Left kidney (tissue), 2 donors: Measurements from ENCODE around the gene PIK3CB. TPM values are rescaled to one million over a fixed set of nuclear protein-coding genes. Genes with fewer than 3 reads are reported as not detected.
A peak's percentile ranks its signal among the peaks of the same experiment; 100 is the strongest.
"Not testable (repeated sequence)": the region's sequence is repeated elsewhere in the genome, so short reads cannot be mapped to it uniquely, and the experiment has no call there.

ENCODE experiments used
- DNase-seq: peaks from one replicate; pipeline ENCODE4 v3.0.0-alpha.2; 2013
- polyA plus RNA-seq: library from polyadenylated mRNA; unstranded; fragments of 120-200 nt; gene quantifications from one replicate; pipeline ENCODE4 v1.2.1, GENCODE V29; 2013; ENCODE audit not compliant: insufficient read length

The PIK3CB gene
- polyA plus RNA-seq, 1 donor = 30.4 TPM

GRCh38 chr3:138848696-138849095 is 14.0 kb upstream of the PIK3CB start:
- DNase-seq = no peak

- not testable (repeated sequence) for DNase-seq
Observed at GRCh38 chr3:138846824-138847223, 12.1 kb upstream of the PIK3CB start.

- DNase-seq = no peak
Observed at GRCh38 chr3:138846262-138846791, 11.6 kb upstream of the PIK3CB start.

- DNase-seq = peak; percentile 31
Observed at GRCh38 chr3:138845771-138846173, 11.0 kb upstream of the PIK3CB start.

- peak; percentile 31 for DNase-seq
Observed at GRCh38 chr3:138845181-138845601, 10.5 kb upstream of the PIK3CB start.

- no peak for DNase-seq
Observed at GRCh38 chr3:138842483-138843188, 7.9 kb upstream of the PIK3CB start.

GRCh38 chr3:138838385-138838784 is 3.7 kb upstream of the PIK3CB start:
- not testable (repeated sequence) for DNase-seq

- DNase-seq = not testable (repeated sequence)
Observed at GRCh38 chr3:138835846-138836245, 1.1 kb upstream of the PIK3CB start.

- no peak for DNase-seq
Observed at GRCh38 chr3:138835397-138835757, 649 bp upstream of the PIK3CB start.

- DNase-seq = no peak
Observed at GRCh38 chr3:138833899-138834595, 681 bp downstream of the PIK3CB start.

GRCh38 chr3:138832473-138833057 is 2.2 kb downstream of the PIK3CB start:
- DNase-seq = not testable (repeated sequence)

- DNase-seq = no peak
Observed at GRCh38 chr3:138829886-138830510, 4.7 kb downstream of the PIK3CB start.

- no peak for DNase-seq
Observed at GRCh38 chr3:138829097-138829496, 5.6 kb downstream of the PIK3CB start.

- DNase-seq = no peak
Observed at GRCh38 chr3:138827222-138827621, 7.5 kb downstream of the PIK3CB start.

- DNase-seq = no peak
Observed at GRCh38 chr3:138825336-138825735, 9.4 kb downstream of the PIK3CB start.

GRCh38 chr3:138824114-138824506 is 10.6 kb downstream of the PIK3CB start:
- DNase-seq = no peak

- not testable (repeated sequence) for DNase-seq
Observed at GRCh38 chr3:138820379-138820778, 14.3 kb downstream of the PIK3CB start.

GRCh38 chr3:138818185-138818860 is 16.4 kb downstream of the PIK3CB start:
- no peak for DNase-seq

- DNase-seq = no peak
Observed at GRCh38 chr3:138817695-138818094, 17.0 kb downstream of the PIK3CB start.

- DNase-seq = no peak
Observed at GRCh38 chr3:138812806-138813205, 21.9 kb downstream of the PIK3CB start.

GRCh38 chr3:138809500-138810256 is 25.1 kb downstream of the PIK3CB start:
- DNase-seq = no peak
